RWPE1 (cell line): Measurements from ENCODE around the gene TBX18.

Source experiments
- CTCF ChIA-PET: fragments of 350-600 bp; sonication (Branson Sonifier 250); formaldehyde crosslinking; extraction: SDS; loops from one replicate; lab custom pipeline; 2021; lab: Yijun Ruan, JAX
- POLR2A ChIA-PET: fragments of 400-600 bp; formaldehyde crosslinking; extraction: SDS; loops from one replicate; lab custom pipeline; 2020; ENCODE audit warnings: antibody characterized with exemption; ENCODE audit not compliant: low non-redundant PET; lab: Yijun Ruan, JAX
- DNase-seq: peaks from one replicate; pipeline ENCODE4 v3.0.0; 2012; ENCODE audit warnings: low spot score
- H3K27ac ChIP-seq: fragments of 450-650 bp; 2 replicates; pipeline ENCODE4 v1.5.1; 2017
- TF ChIP-seq, protein P1 (sequence below): fragments of 450-650 bp; conservative IDR thresholded peaks from 2 replicates; pipeline ENCODE4 v1.5.1; 2017; ENCODE audit warnings: low read depth, mild to moderate bottlenecking

Gene TBX18

DNA sequence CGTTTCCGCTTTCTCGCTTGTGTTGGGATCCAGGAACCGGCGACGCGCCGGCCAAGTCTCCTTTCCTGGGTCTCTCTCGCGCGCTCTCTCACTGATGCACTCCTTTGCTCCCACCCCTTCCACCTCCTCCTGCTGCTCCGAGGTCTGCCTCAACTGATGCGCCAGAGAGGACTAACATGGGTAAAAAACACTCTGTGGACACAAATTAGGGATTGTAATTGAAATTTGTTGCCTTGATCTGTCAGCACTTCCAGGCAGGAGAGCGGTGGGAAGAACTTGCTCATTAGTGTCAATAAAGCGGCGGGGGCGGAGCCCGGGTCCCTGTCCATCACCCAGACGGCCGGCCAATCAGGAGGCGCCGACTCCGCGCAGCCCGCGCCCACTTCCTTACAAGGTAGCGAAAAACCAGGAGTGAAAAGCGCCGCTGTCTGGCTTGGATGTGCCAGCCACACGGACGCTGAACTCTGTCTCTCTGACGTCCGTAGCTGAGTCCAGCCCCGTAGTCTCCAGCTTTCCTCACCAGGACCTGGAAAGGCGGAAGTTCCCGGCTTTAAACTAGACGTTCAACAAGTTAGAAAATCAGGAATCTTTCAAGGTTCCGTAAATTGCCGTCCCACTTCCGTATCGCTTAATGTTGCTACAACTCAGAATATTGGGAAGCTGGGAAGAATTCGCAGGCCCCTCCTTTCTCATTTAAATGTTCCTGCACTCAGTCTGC lies at the start of gene TBX18:
Gene TBX18 (minus strand): TSS at position 267 of the 718 bp plus-strand sequence. CDS start 417 bp downstream, outside the sequence.
- CTCF ChIA-PET, result interaction anchor here (0.6 to 1.1 kb wide), 2 partner anchors 10 to 353 kb away, joined by 3 to 4 read pairs; no protein-coding TSS in a partner anchor
- H3K27ac ChIP-seq, result peak within 1 kb of the TSS; percentile 95
- POLR2A ChIA-PET, result interaction anchor here (0.8 kb wide), 1 partner anchor 10 kb away, joined by 3 read pairs; no protein-coding TSS in a partner anchor
- TF ChIP-seq, protein P1, sequence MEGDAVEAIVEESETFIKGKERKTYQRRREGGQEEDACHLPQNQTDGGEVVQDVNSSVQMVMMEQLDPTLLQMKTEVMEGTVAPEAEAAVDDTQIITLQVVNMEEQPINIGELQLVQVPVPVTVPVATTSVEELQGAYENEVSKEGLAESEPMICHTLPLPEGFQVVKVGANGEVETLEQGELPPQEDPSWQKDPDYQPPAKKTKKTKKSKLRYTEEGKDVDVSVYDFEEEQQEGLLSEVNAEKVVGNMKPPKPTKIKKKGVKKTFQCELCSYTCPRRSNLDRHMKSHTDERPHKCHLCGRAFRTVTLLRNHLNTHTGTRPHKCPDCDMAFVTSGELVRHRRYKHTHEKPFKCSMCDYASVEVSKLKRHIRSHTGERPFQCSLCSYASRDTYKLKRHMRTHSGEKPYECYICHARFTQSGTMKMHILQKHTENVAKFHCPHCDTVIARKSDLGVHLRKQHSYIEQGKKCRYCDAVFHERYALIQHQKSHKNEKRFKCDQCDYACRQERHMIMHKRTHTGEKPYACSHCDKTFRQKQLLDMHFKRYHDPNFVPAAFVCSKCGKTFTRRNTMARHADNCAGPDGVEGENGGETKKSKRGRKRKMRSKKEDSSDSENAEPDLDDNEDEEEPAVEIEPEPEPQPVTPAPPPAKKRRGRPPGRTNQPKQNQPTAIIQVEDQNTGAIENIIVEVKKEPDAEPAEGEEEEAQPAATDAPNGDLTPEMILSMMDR, result 0 out of 2 replicates have a peak, but pooled peaks have one; percentile 22
- DNase-seq, result peak; percentile 92

DNA sequence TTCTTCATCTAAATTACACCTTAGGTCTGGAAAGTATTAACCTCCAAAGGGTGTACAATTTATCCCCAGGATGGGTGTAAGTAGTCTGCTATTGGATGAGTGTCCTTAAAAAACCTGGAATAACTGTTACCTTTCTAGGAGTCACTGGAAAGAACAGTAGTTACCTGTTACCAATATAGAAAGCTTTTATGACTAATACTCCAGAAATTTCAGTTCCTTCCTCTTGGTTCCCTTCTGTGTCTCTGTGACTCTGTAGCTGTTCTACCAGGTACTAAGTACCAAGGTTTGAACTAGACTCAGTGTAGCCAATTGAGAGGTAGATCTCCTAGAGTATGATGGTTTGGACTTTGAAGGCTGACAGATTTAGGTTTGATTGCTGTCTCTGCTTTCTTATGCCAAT lies 47.0 kb upstream of the TBX18 start:
- TF ChIP-seq, protein P1, result no peak
- peak; percentile 36 for DNase-seq
- ChIA-PET CTCF (interaction anchor here (0.6 to 0.7 kb wide), 2 partner anchors 488 to 1101 kb away, joined by 3 read pairs; no protein-coding TSS in a partner anchor), POLR2A (no interaction called here)
- no peak overlapping the region for H3K27ac ChIP-seq

DNA sequence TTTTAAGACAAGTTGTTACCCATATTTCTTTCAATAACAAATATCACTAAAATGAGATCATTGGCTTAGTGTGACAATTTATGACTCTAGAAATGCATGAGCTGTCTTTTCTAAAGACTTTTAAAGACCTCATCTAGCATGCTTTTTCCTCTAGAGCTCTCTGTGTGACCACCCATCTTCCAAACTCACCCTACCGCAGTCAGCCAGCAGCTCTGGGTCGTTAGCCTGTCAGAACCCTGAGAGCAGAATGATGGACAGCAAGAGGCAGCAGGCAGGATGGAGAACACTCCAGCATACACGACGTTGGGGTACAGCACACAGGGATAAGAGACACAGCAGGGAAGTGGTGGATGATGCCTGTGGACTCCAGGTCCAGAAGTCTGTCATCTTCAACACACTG lies 45.1 kb upstream of the TBX18 start:
- CTCF ChIA-PET, result interaction anchor here (0.5 kb wide), 1 partner anchor 216 kb away, joined by 3 read pairs; no protein-coding TSS in a partner anchor
- no peak for DNase-seq
- POLR2A ChIA-PET, result no interaction called here
- no peak overlapping the region for H3K27ac ChIP-seq
- TF ChIP-seq, protein P1, result no peak

DNA sequence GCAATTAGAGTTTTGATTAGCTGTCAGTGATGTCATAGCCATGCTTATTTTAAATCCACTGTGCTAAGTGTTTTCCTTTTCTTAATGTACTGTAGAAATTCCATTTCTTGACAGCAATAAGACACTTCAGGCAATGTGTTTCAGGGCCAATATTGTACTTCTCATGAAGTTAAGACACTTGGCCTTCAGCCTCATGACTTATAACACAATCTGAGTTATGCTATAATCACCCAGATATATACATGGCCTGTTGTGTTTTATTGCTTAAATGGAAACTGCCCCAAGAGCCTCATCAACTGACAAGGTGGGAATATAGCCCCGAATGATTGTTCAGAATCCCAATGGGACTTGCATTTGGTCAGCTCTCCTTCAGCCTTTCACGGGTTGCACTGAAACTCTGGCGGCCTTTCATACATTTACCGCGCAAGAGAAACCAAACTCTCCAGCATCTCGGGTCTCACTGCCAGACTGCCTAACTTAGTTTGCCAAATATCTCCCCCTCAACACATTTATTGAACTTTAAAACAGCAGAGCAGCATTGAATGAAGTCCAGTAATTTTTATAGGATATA lies 44.2 kb upstream of the TBX18 start:
- CTCF ChIA-PET, result no interaction called here
- H3K27ac ChIP-seq, result no peak overlapping the region
- POLR2A ChIA-PET, result no interaction called here
- TF ChIP-seq, protein P1, result no peak
- DNase-seq, result no peak

DNA sequence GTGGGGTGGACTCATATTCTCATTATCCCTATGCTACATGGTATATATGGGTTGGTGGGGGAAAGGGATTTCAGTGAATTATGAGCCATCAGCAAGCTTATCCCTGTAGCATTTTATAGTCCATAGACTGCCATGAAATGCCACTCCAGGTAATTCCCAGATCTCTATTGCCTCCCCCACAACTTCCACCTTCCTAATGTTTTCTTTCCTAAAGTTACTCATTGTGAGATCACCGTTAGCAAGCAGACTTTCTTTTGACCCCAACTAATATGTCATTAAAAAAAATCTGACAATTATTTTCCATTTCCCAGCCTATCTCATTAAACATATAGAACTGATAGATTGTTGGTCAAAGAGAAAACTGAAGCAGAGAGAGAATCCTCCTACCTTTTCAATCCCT lies 40.7 kb upstream of the TBX18 start:
- POLR2A ChIA-PET, result no interaction called here
- TF ChIP-seq, protein P1, result no peak
- CTCF ChIA-PET, result no interaction called here
- H3K27ac ChIP-seq, result no peak overlapping the region
- DNase-seq, result peak; percentile 11

DNA sequence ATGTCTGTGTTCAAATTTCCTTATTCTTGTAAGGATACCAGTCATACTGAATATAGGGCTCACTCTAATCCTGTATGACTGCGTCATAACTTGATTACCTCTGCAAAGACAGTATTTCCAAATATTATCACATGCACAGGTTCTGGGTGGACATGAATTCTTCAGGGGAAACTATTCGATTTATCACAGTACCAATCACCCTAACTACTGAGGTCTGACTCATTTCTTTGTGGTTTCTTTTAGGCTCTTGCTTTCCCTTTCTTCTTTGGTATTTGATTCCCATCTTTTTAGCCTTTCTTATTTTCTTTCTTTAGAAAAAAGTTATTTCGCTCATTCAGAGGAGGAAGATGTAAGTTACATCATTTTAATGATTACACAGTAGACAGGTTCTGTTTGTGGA lies 40.3 kb upstream of the TBX18 start:
- peak; percentile 30 for DNase-seq
- ChIA-PET POLR2A (no interaction called here), CTCF (no interaction called here)
- TF ChIP-seq, protein P1, result no peak
- H3K27ac ChIP-seq, result no peak overlapping the region
